Measurements from ENCODE around the gene ATXN7L1. TPM values are rescaled to one million over a fixed set of nuclear protein-coding genes. Genes with fewer than 3 reads are reported as not detected.

ATXN7L1 gene
- total and polyA plus RNA-seq, 2 of the 13 experiments (the other 11 are each of a cell fraction or from before 2014, with no cell fraction given): 4.1 to 7.8 TPM

DNA sequence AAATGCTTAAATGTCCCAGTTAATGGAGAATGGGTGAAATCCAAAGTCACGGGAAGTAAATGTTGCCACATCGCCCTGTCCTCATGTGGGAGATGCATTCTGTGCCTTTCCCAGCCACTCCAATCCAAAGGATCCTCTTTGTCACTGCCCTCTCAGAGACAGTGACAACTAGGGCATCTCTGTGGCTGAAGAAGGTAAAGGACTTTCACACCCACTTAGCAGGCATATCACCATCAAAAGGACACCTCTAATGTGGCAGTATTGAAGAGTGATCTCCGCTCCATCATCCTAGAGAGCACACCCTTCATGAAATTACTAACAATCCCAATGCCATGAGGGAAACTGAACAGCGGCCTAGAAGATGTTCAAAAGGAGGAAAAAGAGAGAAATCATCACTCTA, 13.6 kb downstream of the ATXN7L1 start:
- Histone ChIP-seq H3K4me2 (ENCODE audit: low read depth, low read length) (no peak overlapping the region), H4K20me1 (ENCODE audit: insufficient read depth, low read length) (no peaks in the 10 kb centered on the region), H2AFZ (ENCODE audit: low read length) (no peak overlapping the region), H3K36me3 (replicated peaks in 1 of 2; ENCODE audit: control insufficient read depth in 1 of 2, insufficient read depth in 2 of 2, low read length in 2 of 2) (no peaks in the 10 kb centered on the region; a peak in 1 of 5 replicates), H3K27ac (ENCODE audit: extremely low read length, insufficient read depth, low read length) (no peak overlapping the region), H3K9ac (ENCODE audit: insufficient read depth, low read depth, low read length) (no peak overlapping the region), H3K4me3 (replicated peaks in 1 of 3; ENCODE audit: insufficient read depth in 1 of 3, low read depth in 2 of 3, low read length in 3 of 3) (no peak overlapping the region), H3K4me1 (ENCODE audit: insufficient read depth, low read length) (peaks cover 9% of the 10 kb centered on the region), H3K9me3 (ENCODE audit: low read length) (no peaks in the 10 kb centered on the region), H3K79me2 (ENCODE audit: insufficient read depth, low read length) (no peaks in the 10 kb centered on the region), H3K27me3 (ENCODE audit: control insufficient read depth in 1 of 2, insufficient read depth in 2 of 2, low read length in 2 of 2) (no peaks in the 10 kb centered on the region)
- 100% methylated on average over 2 of the region's 4 CpGs for WGBS (ENCODE audit: low lambda C conversion rate)
- ChIA-PET POLR2A (no interaction called here), CTCF (ENCODE audit: low intra/inter-chr PET ratio, low total read pairs) (no interaction called here)
- intact Hi-C loops (cut with micrococcal nuclease; ENCODE audit: unreplicated experiment) (no loop called here), in situ Hi-C loops (cut with HindIII; ENCODE audit: extremely low pct_ligation_motif_present, low pct_unique_long_range_greater_than_20kb) (no loop called here)
- no peak for FAIRE-seq
- TF ChIP-seq, protein P1, sequence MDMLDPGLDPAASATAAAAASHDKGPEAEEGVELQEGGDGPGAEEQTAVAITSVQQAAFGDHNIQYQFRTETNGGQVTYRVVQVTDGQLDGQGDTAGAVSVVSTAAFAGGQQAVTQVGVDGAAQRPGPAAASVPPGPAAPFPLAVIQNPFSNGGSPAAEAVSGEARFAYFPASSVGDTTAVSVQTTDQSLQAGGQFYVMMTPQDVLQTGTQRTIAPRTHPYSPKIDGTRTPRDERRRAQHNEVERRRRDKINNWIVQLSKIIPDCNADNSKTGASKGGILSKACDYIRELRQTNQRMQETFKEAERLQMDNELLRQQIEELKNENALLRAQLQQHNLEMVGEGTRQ (IDR thresholded peaks at IDR 0.05; ENCODE audit: low read depth, low read length): no peak
- TF ChIP-seq, protein P1 (CRISPR knock-in tag; IDR thresholded peaks at IDR 0.05; ENCODE audit: borderline replicate concordance): no peak
- no peak for TF ChIP-seq RBM39 (IDR thresholded peaks at IDR 0.05; ENCODE audit: low read depth, low read length, poor library complexity, severe bottlenecking)
- no peak for TF ChIP-seq RFXANK (CRISPR knock-in tag; IDR thresholded peaks at IDR 0.05)
- TF ChIP-seq CBFB (CRISPR knock-in tag; IDR thresholded peaks at IDR 0.05): no peak
- no peak for TF ChIP-seq YEATS4 (CRISPR knock-in tag; IDR thresholded peaks at IDR 0.05; ENCODE audit: borderline replicate concordance)
- BruUV-seq (replicated peaks): no TSS peak
- DNase-seq (ENCODE audit: low spot score): no peak
- ATAC-seq: no peak

DNA sequence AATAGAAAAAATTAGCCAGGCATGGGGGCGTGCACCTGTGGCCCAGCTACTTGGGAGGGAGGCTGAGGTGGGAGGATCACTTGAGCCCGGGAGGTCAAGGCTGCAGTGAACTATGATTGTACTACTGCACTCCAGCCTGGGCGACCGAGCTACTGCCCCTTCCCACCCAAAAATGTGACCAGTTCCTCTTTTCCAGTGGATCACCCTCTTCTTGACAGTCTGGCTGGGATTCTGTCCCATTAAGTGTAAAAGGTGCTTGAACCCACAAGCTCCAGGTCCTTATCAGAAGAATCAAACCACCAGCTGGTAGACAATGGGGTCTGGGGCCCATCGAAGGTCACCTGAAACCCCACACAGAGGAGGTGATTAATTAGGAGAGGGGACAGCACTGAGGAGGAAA, 14.1 kb downstream of the ATXN7L1 start:
- WGBS (ENCODE audit: low lambda C conversion rate): 98% methylated on average over 5 of the region's 5 CpGs
- Histone ChIP-seq H3K9me3 (ENCODE audit: low read length) (no peaks in the 10 kb centered on the region), H4K20me1 (ENCODE audit: insufficient read depth, low read length) (no peaks in the 10 kb centered on the region), H3K27ac (ENCODE audit: extremely low read length, insufficient read depth, low read length) (no peak overlapping the region), H3K36me3 (replicated peaks in 1 of 2; ENCODE audit: control insufficient read depth in 1 of 2, insufficient read depth in 2 of 2, low read length in 2 of 2) (no peaks in the 10 kb centered on the region; a peak in 1 of 5 replicates), H3K4me3 (replicated peaks in 1 of 3; ENCODE audit: insufficient read depth in 1 of 3, low read depth in 2 of 3, low read length in 3 of 3) (no peak overlapping the region), H3K4me2 (ENCODE audit: low read depth, low read length) (no peak overlapping the region), H3K4me1 (ENCODE audit: insufficient read depth, low read length) (peaks cover 14% of the 10 kb centered on the region), H3K9ac (ENCODE audit: insufficient read depth, low read depth, low read length) (no peak overlapping the region), H2AFZ (ENCODE audit: low read length) (no peak overlapping the region), H3K79me2 (ENCODE audit: insufficient read depth, low read length) (no peaks in the 10 kb centered on the region), H3K27me3 (ENCODE audit: control insufficient read depth in 1 of 2, insufficient read depth in 2 of 2, low read length in 2 of 2) (no peaks in the 10 kb centered on the region)
- ATAC-seq: no peak
- FAIRE-seq: no peak
- no TSS peak for BruUV-seq (replicated peaks)
- DNase-seq (ENCODE audit: low spot score): no peak
- intact Hi-C loops (cut with micrococcal nuclease; ENCODE audit: unreplicated experiment): no loop called here
- TF ChIP-seq SETDB1 (CRISPR knock-in tag; IDR thresholded peaks at IDR 0.05; ENCODE audit: borderline replicate concordance): no peak
- TF ChIP-seq ELF1 (CRISPR knock-in tag; IDR thresholded peaks at IDR 0.05): no peak
- ChIA-PET POLR2A (no interaction called here), CTCF (ENCODE audit: low intra/inter-chr PET ratio, low total read pairs) (no interaction called here)
- in situ Hi-C loops (cut with HindIII; ENCODE audit: extremely low pct_ligation_motif_present, low pct_unique_long_range_greater_than_20kb): no loop called here
